ENCODE data around the gene EFCC1.

GRCh38 chr3:128973988-128974564 lies 27.0 kb upstream of the EFCC1 start:
- TF ChIP-seq IKZF1 (IDR thresholded peaks at IDR 0.05): no peak
- TF ChIP-seq, protein P1, sequence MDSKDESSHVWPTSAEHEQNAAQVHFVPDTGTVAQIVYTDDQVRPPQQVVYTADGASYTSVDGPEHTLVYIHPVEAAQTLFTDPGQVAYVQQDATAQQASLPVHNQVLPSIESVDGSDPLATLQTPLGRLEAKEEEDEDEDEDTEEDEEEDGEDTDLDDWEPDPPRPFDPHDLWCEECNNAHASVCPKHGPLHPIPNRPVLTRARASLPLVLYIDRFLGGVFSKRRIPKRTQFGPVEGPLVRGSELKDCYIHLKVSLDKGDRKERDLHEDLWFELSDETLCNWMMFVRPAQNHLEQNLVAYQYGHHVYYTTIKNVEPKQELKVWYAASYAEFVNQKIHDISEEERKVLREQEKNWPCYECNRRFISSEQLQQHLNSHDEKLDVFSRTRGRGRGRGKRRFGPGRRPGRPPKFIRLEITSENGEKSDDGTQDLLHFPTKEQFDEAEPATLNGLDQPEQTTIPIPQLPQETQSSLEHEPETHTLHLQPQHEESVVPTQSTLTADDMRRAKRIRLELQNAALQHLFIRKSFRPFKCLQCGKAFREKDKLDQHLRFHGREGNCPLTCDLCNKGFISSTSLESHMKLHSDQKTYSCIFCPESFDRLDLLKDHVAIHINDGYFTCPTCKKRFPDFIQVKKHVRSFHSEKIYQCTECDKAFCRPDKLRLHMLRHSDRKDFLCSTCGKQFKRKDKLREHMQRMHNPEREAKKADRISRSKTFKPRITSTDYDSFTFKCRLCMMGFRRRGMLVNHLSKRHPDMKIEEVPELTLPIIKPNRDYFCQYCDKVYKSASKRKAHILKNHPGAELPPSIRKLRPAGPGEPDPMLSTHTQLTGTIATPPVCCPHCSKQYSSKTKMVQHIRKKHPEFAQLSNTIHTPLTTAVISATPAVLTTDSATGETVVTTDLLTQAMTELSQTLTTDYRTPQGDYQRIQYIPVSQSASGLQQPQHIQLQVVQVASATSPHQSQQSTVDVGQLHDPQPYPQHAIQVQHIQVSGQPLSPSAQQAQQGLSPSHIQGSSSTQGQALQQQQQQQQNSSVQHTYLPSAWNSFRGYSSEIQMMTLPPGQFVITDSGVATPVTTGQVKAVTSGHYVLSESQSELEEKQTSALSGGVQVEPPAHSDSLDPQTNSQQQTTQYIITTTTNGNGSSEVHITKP (CRISPR knock-in tag; IDR thresholded peaks at IDR 0.05; ENCODE audit: low read depth): no peak
- TF ChIP-seq KAT2B (IDR thresholded peaks at IDR 0.05; ENCODE audit: borderline replicate concordance, low read depth, low read length): no peak
- TF ChIP-seq SOX5 (CRISPR knock-in tag; IDR thresholded peaks at IDR 0.05; ENCODE audit: borderline replicate concordance): no peak
- TF ChIP-seq CTCF (CRISPR knock-in tag; IDR thresholded peaks at IDR 0.05): no peak
- TF ChIP-seq E2F1 (CRISPR knock-in tag; IDR thresholded peaks at IDR 0.05): no peak
- TF ChIP-seq, protein P2, sequence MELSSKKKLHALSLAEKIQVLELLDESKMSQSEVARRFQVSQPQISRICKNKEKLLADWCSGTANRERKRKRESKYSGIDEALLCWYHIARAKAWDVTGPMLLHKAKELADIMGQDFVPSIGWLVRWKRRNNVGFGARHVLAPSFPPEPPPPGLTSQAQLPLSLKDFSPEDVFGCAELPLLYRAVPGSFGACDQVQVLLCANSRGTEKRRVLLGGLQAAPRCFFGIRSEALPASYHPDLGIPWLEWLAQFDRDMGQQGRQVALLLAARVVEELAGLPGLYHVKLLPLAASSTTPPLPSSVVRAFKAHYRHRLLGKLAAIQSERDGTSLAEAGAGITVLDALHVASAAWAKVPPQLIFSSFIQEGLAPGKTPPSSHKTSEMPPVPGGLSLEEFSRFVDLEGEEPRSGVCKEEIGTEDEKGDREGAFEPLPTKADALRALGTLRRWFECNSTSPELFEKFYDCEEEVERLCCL (CRISPR knock-in tag; IDR thresholded peaks at IDR 0.05; ENCODE audit: borderline replicate concordance): no peak
- TF ChIP-seq FOXK1 (CRISPR knock-in tag; IDR thresholded peaks at IDR 0.05; ENCODE audit: borderline replicate concordance, low read depth): no peak

Data from HepG2 (cell line).